AG09319 (cell line): ENCODE data around the gene AGR3.

Experiments used
- DNase-seq: peaks from one replicate; pipeline ENCODE4 v3.0.0-alpha.2; 2010; ENCODE audit warnings: low read depth; ENCODE audit errors: extremely low read depth
- TF ChIP-seq, protein P1 (sequence below): IDR thresholded peaks from 2 replicates; pipeline ENCODE4 v1.5.1; 2011; ENCODE audit warnings: low read depth, mild to moderate bottlenecking, inconsistent platforms, low read length, moderate library complexity

The AGR3 gene

DNA sequence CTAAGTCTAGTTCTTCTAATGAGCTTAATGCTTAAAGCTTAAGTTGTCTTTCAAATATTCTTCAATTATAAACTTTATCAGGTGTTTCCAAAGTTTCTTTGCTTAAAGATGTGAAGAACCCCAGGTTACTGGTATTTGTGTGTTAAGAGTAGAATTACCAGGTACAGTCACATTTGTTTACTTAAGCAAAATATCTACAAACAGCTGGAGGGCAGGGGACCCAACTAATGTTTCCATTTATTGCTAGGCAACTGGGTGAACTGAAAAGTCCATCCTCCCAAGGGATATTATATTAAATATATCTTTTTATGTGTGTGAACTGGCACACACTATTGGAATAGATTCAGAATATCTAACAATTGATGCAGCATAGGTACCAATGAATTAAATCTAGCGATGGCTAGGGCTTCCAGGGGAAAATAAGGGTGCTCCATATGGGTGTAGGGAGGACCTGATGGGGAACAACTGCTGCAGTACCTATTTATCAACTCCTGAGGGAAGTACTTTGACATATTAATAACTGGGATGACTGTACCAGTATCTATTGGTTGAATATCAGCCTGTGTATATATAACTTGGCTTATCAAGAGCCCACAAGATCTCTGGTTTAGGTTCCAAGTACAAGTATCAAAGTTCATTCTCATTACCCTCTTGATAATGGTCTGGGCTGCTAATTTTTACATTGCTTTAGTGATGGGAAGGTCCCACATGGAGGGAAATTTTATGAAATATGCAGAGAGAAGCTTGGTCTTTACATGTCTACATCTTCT is 10.3 kb upstream of the AGR3 start:
- TF ChIP-seq, protein P1, sequence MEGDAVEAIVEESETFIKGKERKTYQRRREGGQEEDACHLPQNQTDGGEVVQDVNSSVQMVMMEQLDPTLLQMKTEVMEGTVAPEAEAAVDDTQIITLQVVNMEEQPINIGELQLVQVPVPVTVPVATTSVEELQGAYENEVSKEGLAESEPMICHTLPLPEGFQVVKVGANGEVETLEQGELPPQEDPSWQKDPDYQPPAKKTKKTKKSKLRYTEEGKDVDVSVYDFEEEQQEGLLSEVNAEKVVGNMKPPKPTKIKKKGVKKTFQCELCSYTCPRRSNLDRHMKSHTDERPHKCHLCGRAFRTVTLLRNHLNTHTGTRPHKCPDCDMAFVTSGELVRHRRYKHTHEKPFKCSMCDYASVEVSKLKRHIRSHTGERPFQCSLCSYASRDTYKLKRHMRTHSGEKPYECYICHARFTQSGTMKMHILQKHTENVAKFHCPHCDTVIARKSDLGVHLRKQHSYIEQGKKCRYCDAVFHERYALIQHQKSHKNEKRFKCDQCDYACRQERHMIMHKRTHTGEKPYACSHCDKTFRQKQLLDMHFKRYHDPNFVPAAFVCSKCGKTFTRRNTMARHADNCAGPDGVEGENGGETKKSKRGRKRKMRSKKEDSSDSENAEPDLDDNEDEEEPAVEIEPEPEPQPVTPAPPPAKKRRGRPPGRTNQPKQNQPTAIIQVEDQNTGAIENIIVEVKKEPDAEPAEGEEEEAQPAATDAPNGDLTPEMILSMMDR = no peak
- no peak for DNase-seq

DNA sequence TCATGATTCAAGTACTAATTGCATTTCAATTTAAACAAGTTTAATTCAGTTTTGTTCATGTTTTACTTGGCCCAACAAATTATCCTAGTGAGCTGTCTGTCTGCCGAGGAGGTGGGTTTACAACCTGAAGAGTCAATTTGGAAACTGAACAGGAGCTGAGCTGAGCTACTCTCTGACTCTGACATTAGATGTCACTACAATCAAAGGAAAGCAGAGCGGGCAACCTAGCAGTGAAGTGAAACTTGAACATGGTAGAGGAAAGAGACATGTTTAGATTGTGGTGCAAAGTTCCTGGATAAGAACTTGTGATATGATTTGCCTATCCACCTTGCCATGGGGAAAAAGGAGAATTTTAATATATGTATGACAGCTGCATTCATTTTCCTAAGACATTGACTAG is 9.6 kb upstream of the AGR3 start:
- TF ChIP-seq, protein P1 = peak; percentile 73

DNA sequence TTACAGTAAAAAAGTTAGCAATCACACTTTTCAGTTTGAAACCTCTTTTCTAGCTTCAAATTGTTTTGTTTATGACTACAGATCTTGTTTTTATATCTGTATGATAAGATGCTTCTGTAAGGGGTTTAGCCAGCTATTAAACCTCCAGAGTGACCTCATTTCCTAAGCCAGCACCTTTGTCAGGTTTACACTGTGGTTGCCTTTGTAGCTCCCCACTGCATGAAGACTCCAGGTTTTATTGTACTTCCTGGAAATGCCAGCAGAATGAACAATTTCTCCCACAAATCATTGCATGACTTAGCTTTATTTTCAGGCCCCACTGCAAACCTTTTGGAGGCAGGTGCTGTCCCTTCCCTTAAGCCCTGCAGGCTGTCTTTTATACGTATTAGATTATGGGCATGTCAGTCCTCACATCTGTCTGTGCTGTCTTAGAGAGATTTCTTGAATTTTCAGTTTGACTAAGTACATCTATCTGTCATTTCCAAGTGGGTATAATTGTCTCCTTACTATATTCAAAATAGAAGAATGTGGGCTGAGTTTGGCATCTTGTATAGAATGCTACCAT is 8.2 kb upstream of the AGR3 start:
- TF ChIP-seq, protein P1 = no peak
- DNase-seq = no peak

More for the DNA sequence above, 9.6 kb upstream of the AGR3 start:
- DNase-seq = peak; percentile 25

DNA sequence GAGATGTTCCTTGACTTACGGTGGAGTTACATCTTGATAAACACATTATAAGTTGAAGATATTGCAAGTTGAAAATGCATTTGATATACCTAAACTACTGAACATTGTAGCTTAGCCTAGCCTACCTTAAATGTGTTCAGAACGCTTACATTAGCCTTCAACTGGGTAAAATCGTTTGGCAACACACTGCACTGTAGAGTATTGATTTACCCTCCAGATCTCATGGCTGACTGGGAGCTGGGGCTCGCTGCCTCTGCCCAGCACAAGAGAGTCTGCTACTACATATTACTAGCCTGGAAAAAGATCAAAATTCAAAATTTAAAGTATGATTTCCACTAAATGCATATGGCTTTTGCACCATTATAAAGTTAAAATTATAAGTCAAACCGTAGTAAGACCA is 7.5 kb upstream of the AGR3 start:
- TF ChIP-seq, protein P1 = no peak
- DNase-seq = no peak

DNA sequence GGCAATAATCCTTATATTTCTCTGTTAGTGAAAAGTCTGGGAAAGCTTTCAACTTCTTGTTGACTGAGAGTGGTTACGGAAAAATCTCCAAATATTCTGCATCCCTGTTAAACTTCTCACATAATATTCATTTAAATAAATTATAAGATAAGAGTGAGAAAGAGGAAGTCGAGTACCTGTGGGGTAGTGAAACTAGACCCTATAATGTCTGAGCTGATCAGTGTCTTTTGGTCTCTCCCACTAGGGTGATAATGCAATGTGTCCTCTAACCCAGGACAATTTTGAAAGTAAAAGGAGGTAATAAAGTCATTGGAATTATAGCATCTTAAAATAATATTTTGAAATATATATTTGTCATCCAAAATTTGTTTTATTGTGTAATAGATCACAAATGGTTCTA is 2.1 kb upstream of the AGR3 start:
- no peak for DNase-seq
- TF ChIP-seq, protein P1 = no peak

DNA sequence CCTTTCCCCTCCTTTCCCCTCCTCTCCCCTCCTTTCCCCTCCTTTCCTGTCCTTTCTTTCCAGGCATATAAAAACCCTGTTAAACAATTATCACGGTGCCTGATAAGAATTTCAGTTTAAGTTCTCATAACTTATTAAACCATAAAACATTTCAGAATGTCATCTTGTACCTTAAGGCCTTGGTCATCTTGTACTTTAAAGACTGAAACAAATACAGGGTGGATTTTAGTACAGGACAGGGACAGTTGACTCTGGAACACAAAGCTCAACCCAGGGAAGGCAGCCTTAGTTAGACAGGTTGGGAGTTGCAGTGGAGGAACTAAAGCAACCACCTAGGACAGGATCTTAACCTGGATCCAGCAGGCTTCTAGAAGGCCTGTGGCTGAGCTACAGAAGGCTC is 1.2 kb downstream of the AGR3 start:
- TF ChIP-seq, protein P1 = no peak
- no peak for DNase-seq

DNA sequence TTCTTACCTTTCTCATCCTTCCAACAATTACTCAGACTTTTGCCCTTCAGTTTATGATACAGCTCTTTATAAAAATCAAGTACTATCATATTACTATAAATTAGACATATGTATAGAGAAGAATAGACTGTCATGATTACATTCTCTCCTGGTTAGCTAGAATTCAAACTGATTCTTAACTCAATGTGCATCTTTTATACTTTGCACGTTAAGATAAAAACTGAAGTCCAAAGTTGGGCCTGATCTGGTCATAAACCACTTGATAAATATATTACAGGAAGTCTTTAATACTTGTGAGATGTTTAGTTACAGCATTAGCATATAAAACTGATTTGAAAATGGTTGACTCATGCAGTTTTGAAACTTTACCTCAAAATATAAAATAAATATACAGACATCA is 2.6 kb downstream of the AGR3 start:
- TF ChIP-seq, protein P1 = no peak
- DNase-seq = no peak
